ENCODE measurements around the gene SALL1. TPM values are rescaled to one million over a fixed set of nuclear protein-coding genes. Genes with fewer than 3 reads are reported as not detected.

Gene SALL1
- total RNA-seq, 1 experiment from 2014 or later: not detected

DNA sequence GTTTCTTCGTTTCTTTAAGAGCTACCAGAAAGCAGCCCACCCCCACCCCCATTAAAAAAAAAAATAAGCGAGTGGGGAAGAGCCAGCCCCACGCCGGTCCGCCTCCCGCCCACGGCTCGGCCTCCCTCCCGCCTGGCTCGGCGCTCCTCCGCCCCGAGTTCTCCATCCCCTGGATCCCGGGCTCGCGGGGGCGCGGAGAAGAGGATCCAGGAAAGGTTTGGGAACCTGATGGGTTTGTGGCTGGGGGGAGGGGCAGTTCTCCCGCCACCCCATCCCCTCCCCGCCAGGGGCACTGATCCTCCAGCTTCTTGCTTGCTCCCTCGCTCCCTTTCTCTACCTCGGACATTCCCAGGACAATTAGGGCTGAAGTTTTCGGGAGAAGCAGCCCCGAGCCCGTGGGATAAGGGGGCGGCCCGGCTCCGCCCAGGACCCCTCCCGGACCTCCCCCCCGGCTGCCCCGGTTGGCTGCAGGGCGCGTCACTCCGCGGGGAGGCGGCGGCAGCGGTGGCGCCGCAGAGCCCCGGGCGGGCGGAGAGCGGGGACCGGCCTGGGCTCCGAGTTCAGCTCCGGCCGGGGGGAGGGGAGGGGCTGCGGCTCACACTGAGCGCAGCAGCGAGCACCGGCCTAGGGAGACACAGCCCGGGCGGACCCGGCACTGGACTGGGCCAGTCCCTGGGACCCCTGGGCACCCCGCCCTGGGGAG, 1.0 kb upstream of the SALL1 start:
- H3K36me3 ChIP-seq (ENCODE audit: control insufficient read depth in 1 of 2, insufficient read depth in 2 of 2, low read length in 2 of 2): no peaks in the 10 kb centered on the region
- no peaks in the 10 kb centered on the region for H3K27me3 ChIP-seq (ENCODE audit: insufficient read depth, low read length)
- ATAC-seq (no peak), DNase-seq (ENCODE audit: low read depth, low spot score) (no peak)
- no peak overlapping the region for H3K4me3 ChIP-seq (replicated peaks in 1 of 2; ENCODE audit: low read depth in 1 of 2, low read length in 2 of 2)
- RAD21 ChIA-PET (ENCODE audit: low non-redundant PET in 1 of 2, low total read pairs in 2 of 2, uncharacterized antibody in 2 of 2, unreplicated experiment in 2 of 2): no interaction called here
- BruUV-seq (replicated peaks): no TSS peak
- no peaks in the 10 kb centered on the region for H3K79me2 ChIP-seq (ENCODE audit: insufficient read depth, low read length)
- POLR2A ChIA-PET: no interaction called here
- H2AFZ ChIP-seq (ENCODE audit: low read depth, low read length, poor library complexity, severe bottlenecking): no peak overlapping the region
- intact Hi-C loops (cut with micrococcal nuclease): no loop called here
- H3K4me1 ChIP-seq (ENCODE audit: control insufficient read depth in 1 of 2, insufficient read depth in 2 of 2, low read length in 2 of 2): no peaks in the 10 kb centered on the region
- H3K9me2 ChIP-seq (ENCODE audit: insufficient read depth): no peaks in the 10 kb centered on the region
- TF ChIP-seq EZH2phosphoT487 (IDR thresholded peaks at IDR 0.05; ENCODE audit: borderline replicate concordance) (no peak), EZH2 (IDR thresholded peaks at IDR 0.05) (no peak), JUND (IDR thresholded peaks at IDR 0.05) (no peak), FOSL1 (IDR thresholded peaks at IDR 0.05; ENCODE audit: low read depth) (no peak), RAD21 (IDR thresholded peaks at IDR 0.05; ENCODE audit: low read depth) (no peak), SRF (IDR thresholded peaks at IDR 0.05; ENCODE audit: low read depth) (no peak), TCF7L2 (IDR thresholded peaks at IDR 0.05; ENCODE audit: borderline replicate concordance, extremely low read depth, insufficient read depth, insufficient read length) (no peak), SIN3A (IDR thresholded peaks at IDR 0.05; ENCODE audit: low read depth) (no peak), ZNF274 (IDR thresholded peaks at IDR 0.05; ENCODE audit: low read depth, low read length) (no peak), YY1 (IDR thresholded peaks at IDR 0.05; ENCODE audit: extremely low read depth, insufficient replicate concordance, low read depth, low read length) (no peak)
- TF ChIP-seq, protein P1, sequence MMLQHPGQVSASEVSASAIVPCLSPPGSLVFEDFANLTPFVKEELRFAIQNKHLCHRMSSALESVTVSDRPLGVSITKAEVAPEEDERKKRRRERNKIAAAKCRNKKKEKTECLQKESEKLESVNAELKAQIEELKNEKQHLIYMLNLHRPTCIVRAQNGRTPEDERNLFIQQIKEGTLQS (IDR thresholded peaks at IDR 0.05): no peak
- TF ChIP-seq, protein P2, sequence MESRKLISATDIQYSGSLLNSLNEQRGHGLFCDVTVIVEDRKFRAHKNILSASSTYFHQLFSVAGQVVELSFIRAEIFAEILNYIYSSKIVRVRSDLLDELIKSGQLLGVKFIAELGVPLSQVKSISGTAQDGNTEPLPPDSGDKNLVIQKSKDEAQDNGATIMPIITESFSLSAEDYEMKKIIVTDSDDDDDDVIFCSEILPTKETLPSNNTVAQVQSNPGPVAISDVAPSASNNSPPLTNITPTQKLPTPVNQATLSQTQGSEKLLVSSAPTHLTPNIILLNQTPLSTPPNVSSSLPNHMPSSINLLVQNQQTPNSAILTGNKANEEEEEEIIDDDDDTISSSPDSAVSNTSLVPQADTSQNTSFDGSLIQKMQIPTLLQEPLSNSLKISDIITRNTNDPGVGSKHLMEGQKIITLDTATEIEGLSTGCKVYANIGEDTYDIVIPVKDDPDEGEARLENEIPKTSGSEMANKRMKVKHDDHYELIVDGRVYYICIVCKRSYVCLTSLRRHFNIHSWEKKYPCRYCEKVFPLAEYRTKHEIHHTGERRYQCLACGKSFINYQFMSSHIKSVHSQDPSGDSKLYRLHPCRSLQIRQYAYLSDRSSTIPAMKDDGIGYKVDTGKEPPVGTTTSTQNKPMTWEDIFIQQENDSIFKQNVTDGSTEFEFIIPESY (IDR thresholded peaks at IDR 0.05; ENCODE audit: extremely low read depth, insufficient replicate concordance, low read length): no peak
- TF ChIP-seq, protein P3, sequence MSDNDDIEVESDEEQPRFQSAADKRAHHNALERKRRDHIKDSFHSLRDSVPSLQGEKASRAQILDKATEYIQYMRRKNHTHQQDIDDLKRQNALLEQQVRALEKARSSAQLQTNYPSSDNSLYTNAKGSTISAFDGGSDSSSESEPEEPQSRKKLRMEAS (IDR thresholded peaks at IDR 0.05): no peak
- TF ChIP-seq, protein P4, sequence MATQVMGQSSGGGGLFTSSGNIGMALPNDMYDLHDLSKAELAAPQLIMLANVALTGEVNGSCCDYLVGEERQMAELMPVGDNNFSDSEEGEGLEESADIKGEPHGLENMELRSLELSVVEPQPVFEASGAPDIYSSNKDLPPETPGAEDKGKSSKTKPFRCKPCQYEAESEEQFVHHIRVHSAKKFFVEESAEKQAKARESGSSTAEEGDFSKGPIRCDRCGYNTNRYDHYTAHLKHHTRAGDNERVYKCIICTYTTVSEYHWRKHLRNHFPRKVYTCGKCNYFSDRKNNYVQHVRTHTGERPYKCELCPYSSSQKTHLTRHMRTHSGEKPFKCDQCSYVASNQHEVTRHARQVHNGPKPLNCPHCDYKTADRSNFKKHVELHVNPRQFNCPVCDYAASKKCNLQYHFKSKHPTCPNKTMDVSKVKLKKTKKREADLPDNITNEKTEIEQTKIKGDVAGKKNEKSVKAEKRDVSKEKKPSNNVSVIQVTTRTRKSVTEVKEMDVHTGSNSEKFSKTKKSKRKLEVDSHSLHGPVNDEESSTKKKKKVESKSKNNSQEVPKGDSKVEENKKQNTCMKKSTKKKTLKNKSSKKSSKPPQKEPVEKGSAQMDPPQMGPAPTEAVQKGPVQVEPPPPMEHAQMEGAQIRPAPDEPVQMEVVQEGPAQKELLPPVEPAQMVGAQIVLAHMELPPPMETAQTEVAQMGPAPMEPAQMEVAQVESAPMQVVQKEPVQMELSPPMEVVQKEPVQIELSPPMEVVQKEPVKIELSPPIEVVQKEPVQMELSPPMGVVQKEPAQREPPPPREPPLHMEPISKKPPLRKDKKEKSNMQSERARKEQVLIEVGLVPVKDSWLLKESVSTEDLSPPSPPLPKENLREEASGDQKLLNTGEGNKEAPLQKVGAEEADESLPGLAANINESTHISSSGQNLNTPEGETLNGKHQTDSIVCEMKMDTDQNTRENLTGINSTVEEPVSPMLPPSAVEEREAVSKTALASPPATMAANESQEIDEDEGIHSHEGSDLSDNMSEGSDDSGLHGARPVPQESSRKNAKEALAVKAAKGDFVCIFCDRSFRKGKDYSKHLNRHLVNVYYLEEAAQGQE (IDR thresholded peaks at IDR 0.05; ENCODE audit: low read depth): no peak
- H3K9ac ChIP-seq (ENCODE audit: low read length): no peak overlapping the region
- H4K20me1 ChIP-seq (ENCODE audit: insufficient read depth): no peaks in the 10 kb centered on the region
- CTCF ChIA-PET: no interaction called here
- no peak overlapping the region for H3K4me2 ChIP-seq (ENCODE audit: low read length)
- H3K27ac ChIP-seq (ENCODE audit: low read depth, low read length): no peak overlapping the region
- H3K9me3 ChIP-seq (ENCODE audit: control insufficient read depth in 1 of 2, insufficient read depth in 1 of 2, low read depth in 1 of 2, low read length in 2 of 2): no peaks in the 10 kb centered on the region
